HUES6 (cell line): ENCODE results near the gene KCNJ18.
"Not testable (repeated sequence)": the region's sequence is repeated elsewhere in the genome, so short reads cannot be mapped to it uniquely, and the experiment has no call there.

ENCODE experiments used
- H3K27ac ChIP-seq: 2 replicates; pipeline ENCODE4 v1.7.0; 2013; ENCODE audit warnings: low read depth, mild to moderate bottlenecking, low read length, inconsistent platforms
- H3K27me3 ChIP-seq: 2 replicates; pipeline ENCODE4 v1.6.1; 2013; ENCODE audit warnings: low read length; ENCODE audit not compliant: control insufficient read depth, insufficient read depth
- H3K36me3 ChIP-seq: 2 replicates; pipeline ENCODE4 v1.6.1; 2013; ENCODE audit warnings: low read length; ENCODE audit not compliant: control insufficient read depth, insufficient read depth
- H3K4me1 ChIP-seq: 2 replicates; pipeline ENCODE4 v1.6.1; 2013; ENCODE audit warnings: low read length; ENCODE audit not compliant: control insufficient read depth, insufficient read depth
- H3K4me3 ChIP-seq: 2 replicates; pipeline ENCODE4 v1.5.1; 2013; ENCODE audit warnings: low read depth, low read length
- H3K9ac ChIP-seq: one replicate; pipeline ENCODE4 v1.6.1; 2013; ENCODE audit warnings: mild to moderate bottlenecking, low read length
- H3K9me3 ChIP-seq: 2 replicates; pipeline ENCODE4 v1.6.1; 2013; ENCODE audit warnings: low read depth, low read length; ENCODE audit not compliant: control insufficient read depth, insufficient read depth

The KCNJ18 gene

GRCh38 chr17:21688293-21688949 is 3.9 kb upstream of the KCNJ18 start:
- H3K27ac ChIP-seq = no peak overlapping the region
- no peaks in the 10 kb centered on the region for H3K27me3 ChIP-seq
- peaks cover 73% of the 10 kb centered on the region; the same call in 1 of the 2 replicates for H3K9me3 ChIP-seq
- H3K9ac ChIP-seq = no peak overlapping the region
- no peak overlapping the region for H3K4me3 ChIP-seq
- no peaks in the 10 kb centered on the region for H3K36me3 ChIP-seq
- peaks cover 9% of the 10 kb centered on the region; the same call in 1 of the 2 replicates for H3K4me1 ChIP-seq

- H3K4me3 ChIP-seq = no peak overlapping the region
- no peaks in the 10 kb centered on the region for H3K36me3 ChIP-seq
- H3K27ac ChIP-seq = no peak overlapping the region
- H3K27me3 ChIP-seq = no peaks in the 10 kb centered on the region
- peaks cover 9% of the 10 kb centered on the region; the same call in 1 of the 2 replicates for H3K4me1 ChIP-seq
- H3K9me3 ChIP-seq = peaks cover 79% of the 10 kb centered on the region; the same call in 1 of the 2 replicates
- no peak overlapping the region for H3K9ac ChIP-seq
These were observed 2.7 kb upstream of the KCNJ18 start for GRCh38 chr17:21689604-21690003.

GRCh38 chr17:21690811-21691210 is 1.5 kb upstream of the KCNJ18 start:
- H3K9me3 ChIP-seq = peaks cover 84% of the 10 kb centered on the region; the same call in 1 of the 2 replicates
- H3K4me3 ChIP-seq, H3K36me3 ChIP-seq, H3K4me1 ChIP-seq, H3K9ac ChIP-seq, H3K27me3 ChIP-seq, H3K27ac ChIP-seq: not testable (repeated sequence)

DNA sequence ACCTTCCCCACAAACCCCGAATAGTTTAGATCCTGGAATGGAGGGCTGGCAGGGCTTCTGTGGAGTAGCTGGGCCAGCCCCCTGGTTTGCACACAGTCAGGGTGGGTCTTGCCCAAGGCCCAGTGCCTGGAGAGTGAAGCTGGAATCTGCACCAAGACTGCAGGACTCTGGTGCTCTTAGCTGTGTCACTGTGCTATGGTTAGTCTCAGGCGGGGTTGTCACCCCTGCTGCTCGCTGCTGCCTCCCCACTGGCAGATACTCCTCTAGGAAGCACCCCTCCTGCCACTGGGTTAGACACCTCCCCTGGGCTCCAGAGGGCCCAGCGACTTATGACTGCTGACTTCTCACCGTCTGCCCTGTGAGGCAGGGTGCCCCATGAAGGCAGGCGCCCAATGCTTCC is 842 bp upstream of the KCNJ18 start:
- H3K4me1 ChIP-seq, H3K9ac ChIP-seq, H3K4me3 ChIP-seq, H3K27me3 ChIP-seq, H3K36me3 ChIP-seq, H3K27ac ChIP-seq: not testable (repeated sequence)
- peaks cover 82% of the 10 kb centered on the region; the same call in 1 of the 2 replicates for H3K9me3 ChIP-seq

DNA sequence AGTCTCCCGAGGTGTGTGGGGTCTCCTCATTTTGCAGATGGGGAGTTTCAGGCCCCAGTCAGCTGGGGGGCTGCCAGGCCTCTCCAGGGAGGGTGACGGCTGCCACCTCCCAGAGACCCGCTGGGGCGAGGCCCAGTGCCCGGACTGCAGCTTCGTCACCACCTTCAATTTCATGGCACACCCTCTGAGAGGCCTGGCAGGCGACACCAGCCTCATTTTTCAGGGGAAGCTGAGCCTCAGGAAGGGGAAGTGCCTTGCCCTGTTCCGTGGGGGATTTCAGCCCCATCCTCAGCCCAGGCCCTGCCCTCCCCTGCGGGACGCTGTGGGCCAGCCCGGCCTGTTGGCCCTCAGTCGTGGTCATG is 362 bp downstream of the KCNJ18 start:
- H3K4me3 ChIP-seq, H3K36me3 ChIP-seq, H3K27ac ChIP-seq, H3K27me3 ChIP-seq, H3K9ac ChIP-seq, H3K4me1 ChIP-seq: not testable (repeated sequence)
- peaks cover 81% of the 10 kb centered on the region; the same call in 1 of the 2 replicates for H3K9me3 ChIP-seq

- not testable (repeated sequence) for H3K27ac ChIP-seq, H3K4me1 ChIP-seq, H3K27me3 ChIP-seq, H3K36me3 ChIP-seq, H3K4me3 ChIP-seq, H3K9ac ChIP-seq
- H3K9me3 ChIP-seq = peaks cover 79% of the 10 kb centered on the region; the same call in 1 of the 2 replicates
These were observed 1.1 kb downstream of the KCNJ18 start for GRCh38 chr17:21693391-21693796.

DNA sequence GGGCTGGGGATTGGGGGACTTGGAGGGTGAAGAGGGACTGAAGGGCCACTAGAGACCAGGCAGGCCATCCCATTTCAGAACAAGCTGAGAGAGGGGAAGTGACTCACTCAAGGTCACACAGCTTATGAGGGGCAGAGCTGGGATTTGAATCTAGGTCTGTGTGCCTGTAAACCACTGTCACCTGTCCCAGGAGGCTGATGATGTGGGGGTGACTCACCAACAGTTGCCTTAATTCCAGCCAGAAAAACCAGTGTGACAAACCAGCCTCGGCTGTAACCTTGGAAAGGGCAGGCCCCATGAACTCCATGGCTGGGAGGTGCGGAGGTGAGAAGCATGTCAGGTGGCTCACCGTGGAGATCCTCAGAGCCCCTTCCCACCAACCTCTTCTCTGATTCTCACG is 1.6 kb downstream of the KCNJ18 start:
- not testable (repeated sequence) for H3K27ac ChIP-seq, H3K4me1 ChIP-seq, H3K36me3 ChIP-seq, H3K9ac ChIP-seq, H3K27me3 ChIP-seq, H3K4me3 ChIP-seq
- H3K9me3 ChIP-seq = peaks cover 75% of the 10 kb centered on the region; the same call in 1 of the 2 replicates

GRCh38 chr17:21696227-21696626 is 3.9 kb downstream of the KCNJ18 start:
- H3K27me3 ChIP-seq, H3K36me3 ChIP-seq, H3K9ac ChIP-seq, H3K4me1 ChIP-seq, H3K4me3 ChIP-seq, H3K27ac ChIP-seq: not testable (repeated sequence)
- peaks cover 60% of the 10 kb centered on the region; the same call in 1 of the 2 replicates for H3K9me3 ChIP-seq

DNA sequence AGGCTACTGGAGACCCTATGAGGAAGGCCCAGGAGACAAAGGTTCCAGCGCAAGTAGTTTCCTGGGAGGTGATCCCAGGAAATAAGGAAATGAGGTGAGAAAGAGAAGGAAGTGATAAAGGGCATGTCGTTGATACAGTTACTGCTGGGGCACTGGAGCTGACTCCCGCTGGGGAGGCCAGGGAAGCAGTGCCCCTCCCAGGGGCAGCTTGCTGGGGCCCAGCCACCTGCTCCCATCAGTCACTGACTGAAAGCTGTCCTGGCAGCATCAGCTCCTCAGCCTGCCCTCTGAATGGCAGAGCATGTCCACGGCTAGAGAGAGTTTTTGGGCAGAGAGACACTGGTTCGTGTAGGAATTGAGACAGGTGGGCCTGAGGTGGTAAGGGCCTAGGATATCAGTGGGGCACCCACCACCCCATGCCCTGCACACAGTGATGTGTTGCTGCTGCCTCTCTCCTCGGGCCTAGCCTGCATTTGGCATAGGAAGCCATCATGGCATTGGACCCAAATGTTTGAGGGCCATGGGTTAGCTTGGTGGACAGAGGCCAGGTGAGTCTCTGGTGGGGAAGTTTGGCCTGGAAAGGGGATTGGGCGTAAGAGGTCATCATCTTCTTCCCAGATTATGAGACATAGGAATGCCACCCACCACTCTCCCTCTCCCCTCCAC is 4.7 kb downstream of the KCNJ18 start:
- not testable (repeated sequence) for H3K9ac ChIP-seq, H3K4me1 ChIP-seq, H3K4me3 ChIP-seq, H3K27ac ChIP-seq, H3K36me3 ChIP-seq, H3K27me3 ChIP-seq
- H3K9me3 ChIP-seq = peaks cover 55% of the 10 kb centered on the region; the same call in 1 of the 2 replicates

GRCh38 chr17:21697508-21697860 is 5.2 kb downstream of the KCNJ18 start:
- not testable (repeated sequence) for H3K36me3 ChIP-seq, H3K9ac ChIP-seq, H3K27ac ChIP-seq, H3K4me1 ChIP-seq, H3K4me3 ChIP-seq, H3K27me3 ChIP-seq
- peaks cover 53% of the 10 kb centered on the region; the same call in 1 of the 2 replicates for H3K9me3 ChIP-seq

DNA sequence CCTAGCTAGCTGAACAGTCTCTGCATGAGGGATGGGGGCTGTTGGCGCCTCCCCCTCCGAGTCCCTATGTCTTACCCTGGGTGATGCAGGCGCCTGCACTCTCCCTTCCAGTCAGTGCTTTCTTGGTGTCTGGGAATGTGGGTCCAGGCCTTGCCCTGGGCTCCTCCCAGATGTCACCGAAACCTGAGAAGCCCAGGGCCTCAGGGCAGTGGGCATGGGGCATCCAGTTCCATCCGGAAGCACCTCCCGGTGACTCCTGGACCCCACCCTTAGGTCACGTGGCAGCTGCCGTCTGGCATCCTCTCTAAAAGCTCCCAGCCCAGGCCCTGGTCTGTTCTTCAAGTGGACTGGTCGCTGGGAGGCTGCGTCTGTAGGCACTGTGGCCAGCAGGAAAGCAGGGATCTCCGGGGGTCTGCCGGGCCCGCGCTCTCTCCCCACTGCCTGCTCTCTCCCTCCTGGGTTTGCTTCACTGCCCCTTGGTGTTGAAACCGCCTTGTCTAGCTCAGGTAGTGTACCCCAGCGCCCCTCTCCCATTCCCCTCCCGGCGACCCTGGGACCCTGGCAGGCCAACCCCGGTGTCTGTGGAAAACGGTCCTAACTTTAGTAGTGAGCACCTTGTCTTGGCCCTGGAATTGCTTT is 6.2 kb downstream of the KCNJ18 start:
- peaks cover 50% of the 10 kb centered on the region; the same call in 1 of the 2 replicates for H3K9me3 ChIP-seq
- not testable (repeated sequence) for H3K27ac ChIP-seq, H3K36me3 ChIP-seq, H3K9ac ChIP-seq, H3K4me3 ChIP-seq, H3K27me3 ChIP-seq, H3K4me1 ChIP-seq
